NB4 (cell line): ENCODE results near the gene XAGE5.
"Not testable (repeated sequence)": the region's sequence is repeated elsewhere in the genome, so short reads cannot be mapped to it uniquely, and the experiment has no call there.

Experiments
- DNase-seq: peaks from one replicate; pipeline ENCODE4 v3.0.0; 2010; ENCODE audit warnings: low read depth
- H3K4me3 ChIP-seq: one replicate; pipeline ENCODE4 v1.5.1; 2011; ENCODE audit warnings: mild to moderate bottlenecking, low read depth, low read length, moderate library complexity
- CTCF ChIP-seq: IDR thresholded peaks from one replicate; pipeline ENCODE4 v1.5.1; 2012; ENCODE audit warnings: low read depth, low read length
- MYC ChIP-seq: IDR thresholded peaks from 2 replicates; pipeline ENCODE4 v1.6.1; 2011; ENCODE audit warnings: low read depth, low read length
- POLR2A ChIP-seq: IDR thresholded peaks from 2 replicates; pipeline ENCODE4 v1.6.1; 2011; ENCODE audit warnings: mild to moderate bottlenecking; ENCODE audit not compliant: insufficient read length; ENCODE audit errors: extremely low read depth
- TF ChIP-seq, protein P1 (sequence below): IDR thresholded peaks from 2 replicates; pipeline ENCODE4 v1.6.1; 2011; ENCODE audit warnings: low read depth, low read length

Gene XAGE5

GRCh38 chrX:52811065-52811625 lies at the start of gene XAGE5:
TSS of gene XAGE5 (plus strand) at chrX:52811287. CDS start at chrX:52812567, 1,280 bp downstream.
- no peak within 1 kb of the TSS for H3K4me3 ChIP-seq
- DNase-seq = no peak
- TF ChIP-seq MYC = no peak
- no peak for TF ChIP-seq CTCF
- TF ChIP-seq, protein P1, sequence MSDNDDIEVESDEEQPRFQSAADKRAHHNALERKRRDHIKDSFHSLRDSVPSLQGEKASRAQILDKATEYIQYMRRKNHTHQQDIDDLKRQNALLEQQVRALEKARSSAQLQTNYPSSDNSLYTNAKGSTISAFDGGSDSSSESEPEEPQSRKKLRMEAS = no peak
- TF ChIP-seq POLR2A = no peak

- not testable (repeated sequence) for H3K4me3 ChIP-seq, DNase-seq
Observed at GRCh38 chrX:52765983-52766382, 45.1 kb upstream of the XAGE5 start.

DNA sequence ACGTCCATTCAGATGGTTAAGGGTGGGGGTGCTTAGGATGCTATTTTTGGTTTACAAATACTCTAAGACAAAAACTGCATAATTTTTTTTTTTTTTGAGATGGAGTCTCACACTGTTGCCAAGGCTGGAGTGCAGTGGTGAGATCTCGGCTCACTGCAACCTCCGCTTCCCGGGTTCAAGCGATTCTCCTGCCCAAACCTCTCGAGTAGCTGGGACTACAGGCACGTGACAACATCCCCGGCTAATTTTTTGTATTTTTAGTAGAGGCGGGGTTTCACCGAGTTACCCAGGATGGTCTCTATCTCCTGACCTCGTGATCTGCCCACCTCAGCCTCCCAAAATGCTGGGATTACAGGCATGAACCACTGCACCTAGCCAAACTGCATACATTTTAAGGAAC lies 37.6 kb upstream of the XAGE5 start:
- not testable (repeated sequence) for DNase-seq, H3K4me3 ChIP-seq

DNA sequence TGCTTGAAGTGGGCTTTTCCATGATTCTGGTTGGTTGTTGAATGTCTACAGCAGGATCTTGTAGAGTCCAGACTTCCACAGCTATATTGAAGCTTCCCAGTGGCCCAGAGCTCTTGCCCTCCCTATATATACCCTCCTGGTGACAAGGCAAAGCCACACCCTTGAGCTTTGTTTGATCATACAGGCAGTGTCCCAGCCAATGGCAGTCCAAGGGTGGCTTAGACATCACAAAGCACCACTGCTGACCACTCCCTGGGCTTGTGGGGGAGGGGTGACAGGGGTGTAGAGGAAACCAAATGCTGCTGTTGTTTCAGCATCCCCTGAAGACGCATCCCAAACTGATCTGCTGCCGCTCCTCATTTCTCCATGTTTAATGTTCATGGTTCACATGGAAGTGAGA lies 13.8 kb upstream of the XAGE5 start, which contains the start of gene SPANXN5:
Gene SPANXN5 (minus strand): TSS at position 101 of the 400 bp plus-strand sequence. CDS start 79 bp downstream, at position 22.
- DNase-seq, H3K4me3 ChIP-seq: not testable (repeated sequence)

- not testable (repeated sequence) for H3K4me3 ChIP-seq
- DNase-seq = peak; percentile 16
Observed at GRCh38 chrX:52804876-52805275, 6.2 kb upstream of the XAGE5 start.

GRCh38 chrX:52819788-52820187 lies 8.7 kb downstream of the XAGE5 start:
- no peak for DNase-seq
- no peak overlapping the region for H3K4me3 ChIP-seq
- TF ChIP-seq POLR2A (no peak), MYC (no peak), CTCF (no peak)
- TF ChIP-seq, protein P1 = no peak

- no peak overlapping the region for H3K4me3 ChIP-seq
- no peak for DNase-seq
- no peak for TF ChIP-seq POLR2A
- TF ChIP-seq, protein P1 = no peak
- no peak for TF ChIP-seq CTCF
- TF ChIP-seq MYC = no peak
Observed at GRCh38 chrX:52821079-52821760, 10.1 kb downstream of the XAGE5 start.

DNA sequence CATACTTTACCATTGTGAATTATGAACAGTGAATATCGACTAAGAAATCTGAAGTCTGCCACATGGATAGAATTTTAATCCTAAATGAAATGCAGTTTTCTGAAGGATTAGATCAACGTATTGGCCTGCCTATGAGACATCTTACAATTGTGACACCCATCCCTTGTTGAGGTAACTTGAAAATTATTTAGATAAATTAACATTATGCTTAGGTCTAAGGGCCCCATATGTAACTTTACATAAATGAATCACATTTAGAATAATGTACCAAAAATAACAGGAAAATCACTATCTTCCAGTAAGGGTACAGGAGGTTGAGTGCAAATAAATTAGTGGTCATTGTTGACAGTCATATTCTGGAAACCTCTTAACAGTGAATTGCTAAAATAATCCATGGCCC lies 13.5 kb downstream of the XAGE5 start:
- TF ChIP-seq CTCF (no peak), POLR2A (no peak), MYC (no peak)
- TF ChIP-seq, protein P1 = no peak
- DNase-seq = no peak
- H3K4me3 ChIP-seq = no peak overlapping the region
